Hepatocyte (in vitro differentiated cells): ENCODE measurements around the gene CLEC18B.
"Not testable (repeated sequence)": the region's sequence is repeated elsewhere in the genome, so short reads cannot be mapped to it uniquely, and the experiment has no call there.

ENCODE experiments used
- EZH2 ChIP-seq: fragments of 200-600 bp; sonication (generic); IDR thresholded peaks from 2 replicates; pipeline ENCODE4 v1.6.1; 2016; ENCODE audit warnings: antibody characterized with exemption, mild to moderate bottlenecking, borderline replicate concordance
- EZH2phosphoT487 ChIP-seq: fragments of 200-600 bp; sonication (generic); IDR thresholded peaks from one replicate; pipeline ENCODE4 v1.6.1; 2018; ENCODE audit warnings: antibody characterized with exemption, mild to moderate bottlenecking, low read depth, moderate library complexity; ENCODE audit not compliant: unreplicated experiment, severe bottlenecking
- TF ChIP-seq, protein P1 (sequence below): fragments of 200-600 bp; sonication (generic); IDR thresholded peaks from 2 replicates; pipeline ENCODE4 v1.5.1; 2016; ENCODE audit warnings: antibody characterized with exemption, mild to moderate bottlenecking; ENCODE audit not compliant: poor library complexity

DNA sequence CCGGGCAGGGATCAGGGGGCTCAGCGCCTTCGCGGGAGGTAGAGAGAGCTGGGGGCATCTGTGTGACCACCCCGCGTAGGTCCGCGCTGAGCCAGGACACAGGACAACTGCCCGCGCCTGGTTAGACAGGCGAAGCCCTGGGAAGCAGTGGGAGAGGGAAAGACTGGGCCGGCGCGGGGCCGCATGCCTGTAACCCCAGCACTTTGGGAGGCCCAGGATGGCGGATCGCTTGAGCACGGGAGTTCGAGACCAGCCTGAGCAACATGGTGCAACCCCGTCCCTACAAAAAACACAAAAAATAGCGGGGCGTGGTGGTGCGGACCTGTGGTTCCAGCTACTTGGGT, 13.9 kb downstream of the CLEC18B start:
- TF ChIP-seq, protein P1, sequence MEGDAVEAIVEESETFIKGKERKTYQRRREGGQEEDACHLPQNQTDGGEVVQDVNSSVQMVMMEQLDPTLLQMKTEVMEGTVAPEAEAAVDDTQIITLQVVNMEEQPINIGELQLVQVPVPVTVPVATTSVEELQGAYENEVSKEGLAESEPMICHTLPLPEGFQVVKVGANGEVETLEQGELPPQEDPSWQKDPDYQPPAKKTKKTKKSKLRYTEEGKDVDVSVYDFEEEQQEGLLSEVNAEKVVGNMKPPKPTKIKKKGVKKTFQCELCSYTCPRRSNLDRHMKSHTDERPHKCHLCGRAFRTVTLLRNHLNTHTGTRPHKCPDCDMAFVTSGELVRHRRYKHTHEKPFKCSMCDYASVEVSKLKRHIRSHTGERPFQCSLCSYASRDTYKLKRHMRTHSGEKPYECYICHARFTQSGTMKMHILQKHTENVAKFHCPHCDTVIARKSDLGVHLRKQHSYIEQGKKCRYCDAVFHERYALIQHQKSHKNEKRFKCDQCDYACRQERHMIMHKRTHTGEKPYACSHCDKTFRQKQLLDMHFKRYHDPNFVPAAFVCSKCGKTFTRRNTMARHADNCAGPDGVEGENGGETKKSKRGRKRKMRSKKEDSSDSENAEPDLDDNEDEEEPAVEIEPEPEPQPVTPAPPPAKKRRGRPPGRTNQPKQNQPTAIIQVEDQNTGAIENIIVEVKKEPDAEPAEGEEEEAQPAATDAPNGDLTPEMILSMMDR = not testable (repeated sequence)
- TF ChIP-seq EZH2, EZH2phosphoT487: not testable (repeated sequence)
